ENCODE results near the gene BABAM2.

BABAM2 gene

GRCh38 chr2:28294451-28294850, 403.9 kb downstream of the BABAM2 start:
- no peak for DNase-seq

- no peak for DNase-seq
These were observed 405.7 kb downstream of the BABAM2 start for GRCh38 chr2:28296243-28296642.

GRCh38 chr2:28296904-28297303, 406.4 kb downstream of the BABAM2 start:
- DNase-seq = no peak

GRCh38 chr2:28297531-28297930, 407.0 kb downstream of the BABAM2 start:
- DNase-seq = no peak

- no peak for DNase-seq
These were observed 407.9 kb downstream of the BABAM2 start for GRCh38 chr2:28298406-28298805.

- DNase-seq = peak; percentile 36
These were observed 410.2 kb downstream of the BABAM2 start for GRCh38 chr2:28300485-28301341.

- no peak for DNase-seq
These were observed 414.7 kb downstream of the BABAM2 start for GRCh38 chr2:28305202-28305601.

- DNase-seq = no peak
These were observed 419.6 kb downstream of the BABAM2 start for GRCh38 chr2:28310107-28310506.

GRCh38 chr2:28311660-28312249, 421.2 kb downstream of the BABAM2 start:
- DNase-seq = no peak

- no peak for DNase-seq
These were observed 422.0 kb downstream of the BABAM2 start for GRCh38 chr2:28312307-28313219.

GRCh38 chr2:28313220-28313784, 422.8 kb downstream of the BABAM2 start:
- DNase-seq = no peak

- DNase-seq = no peak
These were observed 424.4 kb downstream of the BABAM2 start for GRCh38 chr2:28314968-28315367.

- DNase-seq = no peak
These were observed 426.2 kb downstream of the BABAM2 start for GRCh38 chr2:28316546-28317335.

GRCh38 chr2:28317390-28317789, 426.9 kb downstream of the BABAM2 start:
- no peak for DNase-seq

- DNase-seq = no peak
These were observed 427.5 kb downstream of the BABAM2 start for GRCh38 chr2:28318023-28318422.

- no peak for DNase-seq
These were observed 428.1 kb downstream of the BABAM2 start for GRCh38 chr2:28318462-28319117.

- no peak for DNase-seq
These were observed 428.8 kb downstream of the BABAM2 start for GRCh38 chr2:28319118-28320008.

- no peak for DNase-seq
These were observed 429.5 kb downstream of the BABAM2 start for GRCh38 chr2:28320009-28320365.

GRCh38 chr2:28320371-28320770, 429.8 kb downstream of the BABAM2 start:
- DNase-seq = no peak

GRCh38 chr2:28321426-28321825, 430.9 kb downstream of the BABAM2 start:
- DNase-seq = no peak

GRCh38 chr2:28322051-28322450, 431.5 kb downstream of the BABAM2 start:
- no peak for DNase-seq

Measured in DMS153 (cell line).